Esophagus squamous epithelium (tissue), 5 donors: Measurements from ENCODE around the gene ZNF175. TPM values are rescaled to one million over a fixed set of nuclear protein-coding genes. Genes with fewer than 3 reads are reported as not detected.

Experiments
- DNase-seq: peaks from one replicate; lab custom pipeline; 2025; lab: John Stamatoyannopoulos, UW
- H3K27ac ChIP-seq, 4 donors: fragments of 200-600 bp; sonication (generic); one replicate each; pipeline ENCODE4 v1.5.1; 2016 to 2019; ENCODE audit warnings: mild to moderate bottlenecking in 1 of 4
- H3K27me3 ChIP-seq, 4 donors: fragments of 200-600 bp; sonication (generic); 1 replicate in 3 of 4; 2 replicates in 1 of 4; pipeline versions ENCODE4 v1.5.1 to v1.6.0; 2017 to 2021; ENCODE audit warnings: antibody characterized with exemption in 1 of 4
- H3K36me3 ChIP-seq, 3 donors: fragments of 200-600 bp; sonication (generic); one replicate each; pipeline ENCODE4 v1.5.1; 2016 to 2019
- H3K4me1 ChIP-seq, 3 donors: fragments of 200-600 bp; sonication (generic); one replicate each; pipeline ENCODE4 v1.5.1; 2017 to 2019
- H3K4me3 ChIP-seq, 4 donors: fragments of 200-600 bp; sonication (generic); 1 replicate in 3 of 4; 2 replicates in 1 of 4; pipeline ENCODE4 v1.5.1; 2016 to 2019; ENCODE audit warnings: mild to moderate bottlenecking in 2 of 4, moderate library complexity in 1 of 4
- H3K9me3 ChIP-seq, 3 donors: fragments of 200-600 bp; sonication (generic); one replicate each; pipeline ENCODE4 v1.5.1; 2016 to 2019
- POLR2A ChIP-seq, 4 donors: fragments of 450-650 bp; IDR thresholded peaks; one replicate each; pipeline ENCODE4 v1.6.1; 2017; ENCODE audit warnings: antibody characterized with exemption in 4 of 4, mild to moderate bottlenecking in 4 of 4, moderate library complexity in 3 of 4
- WGBS, 2 donors: methylation state at CpG; one replicate each; pipeline ENCODE4 v1.1.5; 2018; 5-methylcytosine and 5-hydroxymethylcytosine counted together
- intact Hi-C: fragments of 100-400 bp; cut with DNase I; formaldehyde crosslinking; loops from one replicate; pipeline ENCODE4 v1.15.0; 2022
- total RNA-seq, 4 donors: library from RNA; depleted of rRNA; stranded (reverse); fragments of >200 nt; gene quantifications; one replicate each; pipeline ENCODE4 v1.1.0, GENCODE V29; 2016
- TF ChIP-seq, protein P1 (sequence below), 6 experiments: fragments of 450-650 bp in 4 of 6; fragments of 200-600 bp in 2 of 6; sonication (generic) in 2 of 6; IDR thresholded peaks; one replicate each; pipeline ENCODE4 v1.5.1; 2016 to 2019; ENCODE audit warnings: antibody characterized with exemption in 6 of 6, mild to moderate bottlenecking in 4 of 6, moderate library complexity in 4 of 6
- donor health status: DM: yes; HTN: yes; CAD: no.

ZNF175 gene
- total RNA-seq, 4 donors from 2014 or later, result 2.5 to 5.7 (median 2.9) TPM

GRCh38 chr19:51593138-51593890, 22.2 kb downstream of the ZNF175 start:
- TF ChIP-seq, protein P1, sequence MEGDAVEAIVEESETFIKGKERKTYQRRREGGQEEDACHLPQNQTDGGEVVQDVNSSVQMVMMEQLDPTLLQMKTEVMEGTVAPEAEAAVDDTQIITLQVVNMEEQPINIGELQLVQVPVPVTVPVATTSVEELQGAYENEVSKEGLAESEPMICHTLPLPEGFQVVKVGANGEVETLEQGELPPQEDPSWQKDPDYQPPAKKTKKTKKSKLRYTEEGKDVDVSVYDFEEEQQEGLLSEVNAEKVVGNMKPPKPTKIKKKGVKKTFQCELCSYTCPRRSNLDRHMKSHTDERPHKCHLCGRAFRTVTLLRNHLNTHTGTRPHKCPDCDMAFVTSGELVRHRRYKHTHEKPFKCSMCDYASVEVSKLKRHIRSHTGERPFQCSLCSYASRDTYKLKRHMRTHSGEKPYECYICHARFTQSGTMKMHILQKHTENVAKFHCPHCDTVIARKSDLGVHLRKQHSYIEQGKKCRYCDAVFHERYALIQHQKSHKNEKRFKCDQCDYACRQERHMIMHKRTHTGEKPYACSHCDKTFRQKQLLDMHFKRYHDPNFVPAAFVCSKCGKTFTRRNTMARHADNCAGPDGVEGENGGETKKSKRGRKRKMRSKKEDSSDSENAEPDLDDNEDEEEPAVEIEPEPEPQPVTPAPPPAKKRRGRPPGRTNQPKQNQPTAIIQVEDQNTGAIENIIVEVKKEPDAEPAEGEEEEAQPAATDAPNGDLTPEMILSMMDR (IDR thresholded peaks at IDR 0.05), result no peak
- no peak for TF ChIP-seq POLR2A (IDR thresholded peaks at IDR 0.05)
- WGBS, 2 donors, result 27 to 36% methylated on average over 5 to 8 of the region's 10 CpGs
- Histone ChIP-seq H3K36me3 (no peaks in the 10 kb centered on the region), H3K4me1 (peaks cover 10 to 20% (median 12%) of the 10 kb centered on the region in 3 donors), H3K4me3 (peak overlapping the region; percentile 42 to 80 (median 68)), H3K27ac (peak overlapping the region in 1 of 4 donors; percentile 33), H3K27me3 (peaks cover 0 to 6% (median 0%) of the 10 kb centered on the region in 4 donors), H3K9me3 (peaks cover 0 to 3% (median 0%) of the 10 kb centered on the region in 3 donors)
- intact Hi-C loops, result no loop called here
- no peak for DNase-seq

- H3K27ac ChIP-seq, result peak overlapping the region; percentile 17 to 70 (median 47)
- no peaks in the 10 kb centered on the region for H3K9me3 ChIP-seq
- 0% methylated on average over 3 to 51 of the region's 61 CpGs for WGBS, 2 donors
- intact Hi-C loops, result no loop called here
- DNase-seq, result peak; percentile 89
- no peak for TF ChIP-seq POLR2A (IDR thresholded peaks at IDR 0.05)
- TF ChIP-seq, protein P1 (IDR thresholded peaks at IDR 0.05), result peak in 1 of 6 experiments; percentile 52
- H3K36me3 ChIP-seq, result no peaks in the 10 kb centered on the region
- peaks cover 10 to 20% (median 12%) of the 10 kb centered on the region in 3 donors for H3K4me1 ChIP-seq
- peaks cover 0 to 15% (median 0%) of the 10 kb centered on the region in 4 donors for H3K27me3 ChIP-seq
- H3K4me3 ChIP-seq, result peak overlapping the region; percentile 42 to 80 (median 68)
These were observed 23.1 kb downstream of the ZNF175 start for GRCh38 chr19:51593969-51594773.

DNA sequence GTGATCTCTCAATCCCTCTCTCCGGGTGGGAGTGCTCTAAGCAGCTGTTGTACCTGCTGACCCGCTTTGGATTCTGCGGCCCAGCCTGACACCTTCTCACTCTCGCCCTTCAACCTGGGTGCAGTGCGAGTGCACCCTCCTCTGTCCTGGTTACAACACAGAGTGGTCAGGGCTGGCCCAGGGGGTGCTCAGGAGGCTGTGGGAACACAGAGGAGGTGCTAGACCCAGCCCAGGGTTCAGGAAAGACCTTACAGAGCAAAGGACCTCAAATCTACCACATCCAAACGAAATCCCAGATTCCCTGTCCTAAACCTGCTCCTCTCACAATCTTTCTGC, 23.7 kb downstream of the ZNF175 start:
- H3K27ac ChIP-seq, result peak overlapping the region in 3 of 4 donors; percentile 27 to 70 (median 67)
- DNase-seq, result no peak
- TF ChIP-seq, protein P1 (IDR thresholded peaks at IDR 0.05), result no peak
- TF ChIP-seq POLR2A (IDR thresholded peaks at IDR 0.05), result no peak
- H3K9me3 ChIP-seq, result no peaks in the 10 kb centered on the region
- WGBS, 2 donors, result 8 to 29% methylated on average over 2 to 4 of the region's 6 CpGs
- H3K4me3 ChIP-seq, result peak overlapping the region; percentile 42 to 80 (median 68)
- intact Hi-C loops, result no loop called here
- H3K4me1 ChIP-seq, result peaks cover 10 to 20% (median 12%) of the 10 kb centered on the region in 3 donors
- H3K27me3 ChIP-seq, result peaks cover 0 to 19% (median 0%) of the 10 kb centered on the region in 4 donors
- H3K36me3 ChIP-seq, result no peaks in the 10 kb centered on the region

DNA sequence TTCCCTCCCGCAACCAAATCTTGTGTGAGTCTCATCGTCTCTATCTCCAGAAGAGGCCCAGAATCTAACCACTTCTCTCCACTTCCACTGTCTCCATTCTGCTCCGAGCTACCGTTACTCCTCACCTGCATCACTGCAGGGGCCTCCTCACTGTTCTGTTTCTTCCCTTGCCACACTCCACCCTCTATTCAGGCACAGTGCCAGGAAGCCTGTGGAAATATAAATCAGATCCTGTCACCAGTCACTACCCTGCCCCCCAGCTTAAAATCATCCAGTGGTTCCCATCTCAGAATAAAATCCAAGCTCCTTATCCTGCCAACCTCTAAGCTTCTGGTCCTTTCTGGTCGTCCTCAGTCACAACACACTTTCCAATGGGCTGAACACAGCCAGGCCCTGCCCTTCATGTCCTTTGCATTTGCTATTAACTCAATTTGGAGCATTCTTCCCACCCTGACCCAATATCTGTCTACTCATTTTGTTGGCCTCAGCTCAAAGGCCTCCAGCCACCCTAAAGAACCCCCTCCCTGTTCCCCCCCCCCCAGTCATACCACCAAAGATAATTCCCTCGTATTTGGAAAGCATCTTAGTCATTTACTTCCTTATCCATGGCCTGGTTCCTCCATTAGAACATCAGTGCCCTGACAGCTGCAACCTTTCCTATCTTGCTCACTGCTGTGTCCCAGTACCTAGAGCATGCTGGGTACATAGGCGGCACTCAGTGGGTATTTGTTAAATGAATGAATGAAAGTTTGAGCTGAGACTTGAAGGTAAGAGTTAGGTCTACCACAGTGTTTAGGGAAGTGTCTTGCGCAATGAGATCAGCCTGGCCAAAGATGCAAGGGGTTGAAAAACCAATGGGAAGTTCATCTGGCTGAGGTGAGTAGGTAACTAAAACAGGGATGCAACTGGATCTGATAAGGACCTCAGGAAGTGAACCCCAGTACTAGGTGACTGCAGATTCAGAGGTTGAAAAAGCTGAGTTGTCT, 24.4 kb downstream of the ZNF175 start:
- TF ChIP-seq, protein P1 (IDR thresholded peaks at IDR 0.05), result no peak
- TF ChIP-seq POLR2A (IDR thresholded peaks at IDR 0.05), result no peak
- Histone ChIP-seq H3K4me1 (peaks cover 10 to 20% (median 12%) of the 10 kb centered on the region in 3 donors), H3K36me3 (no peaks in the 10 kb centered on the region), H3K27me3 (peaks cover 0 to 26% (median 0%) of the 10 kb centered on the region in 4 donors), H3K9me3 (no peaks in the 10 kb centered on the region), H3K27ac (no peak overlapping the region), H3K4me3 (peak overlapping the region in 3 of 4 donors; percentile 67 to 80 (median 68))
- intact Hi-C loops, result no loop called here
- no peak for DNase-seq
- whole genome bisulfite sequencing, 2 donors, result 84 to 90% methylated on average over 8 of the region's 8 CpGs
